HEK293 (cell line): Measurements from ENCODE around the gene CREBRF.

Source experiments
- HOXA7 ChIP-seq: sonication (generic); formaldehyde crosslinking; IDR thresholded peaks from 2 replicates; pipeline ENCODE4 v1.8.1; 2022; ENCODE audit warnings: missing genetic modification reagents, borderline replicate concordance
- INSM2 ChIP-seq: fragments of 450-650 bp; formaldehyde crosslinking; IDR thresholded peaks from 2 replicates; pipeline ENCODE4 v1.5.1; 2016; ENCODE audit warnings: missing biosample characterization, missing genetic modification characterization
- KLF9 ChIP-seq: fragments of 450-650 bp; formaldehyde crosslinking; IDR thresholded peaks from 2 replicates; pipeline ENCODE4 v1.5.1; 2016; ENCODE audit warnings: missing biosample characterization, missing genetic modification characterization, low read depth
- SETDB1 ChIP-seq: IDR thresholded peaks from one replicate; pipeline ENCODE4 v1.6.1; 2017; ENCODE audit warnings: mild to moderate bottlenecking, low read length, moderate library complexity, mixed read lengths; ENCODE audit not compliant: insufficient read length
- SP7 ChIP-seq: fragments of 450-650 bp; formaldehyde crosslinking; IDR thresholded peaks from 2 replicates; pipeline ENCODE4 v1.5.1; 2016; ENCODE audit warnings: missing biosample characterization, missing genetic modification characterization
- YY1 ChIP-seq: fragments of 450-650 bp; formaldehyde crosslinking; IDR thresholded peaks from 2 replicates; pipeline ENCODE4 v1.5.1; 2018; ENCODE audit warnings: missing biosample characterization, missing genetic modification characterization
- ZBTB1 ChIP-seq: fragments of 450-650 bp; formaldehyde crosslinking; IDR thresholded peaks from 2 replicates; pipeline ENCODE4 v1.5.1; 2016; ENCODE audit warnings: missing biosample characterization, missing genetic modification characterization
- ZBTB26 ChIP-seq: fragments of 450-650 bp; formaldehyde crosslinking; optimal IDR thresholded peaks from 2 replicates; pipeline ENCODE3; 2016; ENCODE audit warnings: missing biosample characterization, mild to moderate bottlenecking, missing genetic modification characterization
- ZBTB48 ChIP-seq: fragments of 450-650 bp; formaldehyde crosslinking; IDR thresholded peaks from 2 replicates; pipeline ENCODE4 v1.5.1; 2016; ENCODE audit warnings: missing biosample characterization, missing genetic modification characterization
- ZBTB49 ChIP-seq: fragments of 450-650 bp; formaldehyde crosslinking; IDR thresholded peaks from 2 replicates; pipeline ENCODE4 v1.5.1; 2016; ENCODE audit warnings: missing biosample characterization, missing genetic modification characterization, low read depth
- ZFHX2 ChIP-seq: fragments of 450-650 bp; formaldehyde crosslinking; conservative IDR thresholded peaks from 2 replicates; pipeline ENCODE4 v1.5.1; 2016; ENCODE audit warnings: missing biosample characterization, missing genetic modification characterization
- ZNF140 ChIP-seq: fragments of 450-650 bp; formaldehyde crosslinking; IDR thresholded peaks from 2 replicates; pipeline ENCODE4 v1.5.1; 2016; ENCODE audit warnings: missing biosample characterization, missing genetic modification characterization
- ZNF146 ChIP-seq: fragments of 450-650 bp; formaldehyde crosslinking; IDR thresholded peaks from 2 replicates; pipeline ENCODE4 v1.5.1; 2016; ENCODE audit warnings: missing biosample characterization, missing genetic modification characterization
- ZNF175 ChIP-seq: fragments of 450-650 bp; formaldehyde crosslinking; IDR thresholded peaks from 2 replicates; pipeline ENCODE4 v1.5.1; 2016; ENCODE audit warnings: missing biosample characterization, missing genetic modification characterization
- ZNF302 ChIP-seq: fragments of 450-650 bp; formaldehyde crosslinking; IDR thresholded peaks from 2 replicates; pipeline ENCODE4 v1.5.1; 2016; ENCODE audit warnings: missing biosample characterization, missing genetic modification characterization, low read depth
- ZNF311 ChIP-seq: fragments of 450-650 bp; formaldehyde crosslinking; IDR thresholded peaks from 2 replicates; pipeline ENCODE4 v1.5.1; 2017; ENCODE audit warnings: missing biosample characterization, missing genetic modification characterization, borderline replicate concordance
- ZNF354C ChIP-seq: fragments of 450-650 bp; formaldehyde crosslinking; IDR thresholded peaks from 2 replicates; pipeline ENCODE4 v1.5.1; 2016; ENCODE audit warnings: missing biosample characterization, missing genetic modification characterization, low read depth, borderline replicate concordance
- ZNF391 ChIP-seq: fragments of 450-650 bp; formaldehyde crosslinking; IDR thresholded peaks from 2 replicates; pipeline ENCODE4 v1.5.1; 2016; ENCODE audit warnings: low read depth, missing biosample characterization, missing genetic modification characterization, borderline replicate concordance
- ZNF518A ChIP-seq: fragments of 450-650 bp; formaldehyde crosslinking; conservative IDR thresholded peaks from 2 replicates; pipeline ENCODE4 v1.5.1; 2016; ENCODE audit warnings: low read depth, missing biosample characterization, missing genetic modification characterization
- ZNF560 ChIP-seq: fragments of 450-650 bp; formaldehyde crosslinking; IDR thresholded peaks from 2 replicates; pipeline ENCODE4 v1.5.1; 2017; ENCODE audit warnings: missing biosample characterization, missing genetic modification characterization, borderline replicate concordance
- ZNF596 ChIP-seq: fragments of 450-650 bp; IDR thresholded peaks from 2 replicates; pipeline ENCODE4 v1.5.0; 2018; ENCODE audit warnings: missing biosample characterization, mild to moderate bottlenecking, missing genetic modification characterization, moderate library complexity
- ZNF792 ChIP-seq: fragments of 450-650 bp; formaldehyde crosslinking; IDR thresholded peaks from 2 replicates; pipeline ENCODE4 v1.5.1; 2016; ENCODE audit warnings: missing biosample characterization, missing genetic modification characterization
- ZSCAN16 ChIP-seq: fragments of 450-650 bp; formaldehyde crosslinking; IDR thresholded peaks from 2 replicates; pipeline ENCODE4 v1.5.1; 2016; ENCODE audit warnings: missing biosample characterization, missing genetic modification characterization
- ZSCAN18 ChIP-seq: fragments of 450-650 bp; formaldehyde crosslinking; IDR thresholded peaks from 2 replicates; pipeline ENCODE4 v1.5.1; 2016; ENCODE audit warnings: missing biosample characterization, missing genetic modification characterization
- ZSCAN23 ChIP-seq: fragments of 450-650 bp; formaldehyde crosslinking; IDR thresholded peaks from 2 replicates; pipeline ENCODE4 v1.5.1; 2016; ENCODE audit warnings: missing biosample characterization, missing genetic modification characterization

CREBRF gene

GRCh38 chr5:173144200-173145176 lies 88.3 kb downstream of the CREBRF start, which contains the start of gene BNIP1 (continued):
- TF ChIP-seq ZSCAN16 (tag by site-specific recombination) = 0 out of 2 replicates have a peak, but pooled peaks have one; percentile 20
- peak; percentile 44; the same call in 1 of the 2 replicates for TF ChIP-seq ZNF518A (tag by site-specific recombination)
- TF ChIP-seq SETDB1 = no peak
- TF ChIP-seq INSM2 = peak; percentile 71; the same call in 1 of the 2 replicates
- TF ChIP-seq ZNF560 (tag by site-specific recombination) = no peak
- no peak for TF ChIP-seq HOXA7
- TF ChIP-seq KLF9 = peak; percentile 51
- TF ChIP-seq ZNF354C (tag by site-specific recombination) = no peak
- no peak for TF ChIP-seq ZNF175 (tag by site-specific recombination)
- TF ChIP-seq ZFHX2 = peak; percentile 25; the same call in 1 of the 2 replicates
- TF ChIP-seq ZNF391 (tag by site-specific recombination) = peak; percentile 74
- TF ChIP-seq SP7 (tag by site-specific recombination) = peak; percentile 89
- peak; percentile 67; the same call in 1 of the 2 replicates for TF ChIP-seq ZSCAN18
- TF ChIP-seq ZNF311 (tag by site-specific recombination) = no peak
- TF ChIP-seq ZBTB48 (tag by site-specific recombination) = peak; percentile 75
- no peak for TF ChIP-seq ZBTB1
- no peak for TF ChIP-seq ZNF302 (tag by site-specific recombination)
- peak; percentile 97 for TF ChIP-seq YY1 (tag by site-specific recombination)
- no peak for TF ChIP-seq ZSCAN23
- no peak for TF ChIP-seq ZBTB49 (tag by site-specific recombination)
- TF ChIP-seq ZNF596 (tag by site-specific recombination) = no peak
- TF ChIP-seq ZNF792 (tag by site-specific recombination) = no peak
- TF ChIP-seq ZBTB26 (tag by site-specific recombination) = peak; percentile 38
- TF ChIP-seq ZNF146 (tag by site-specific recombination) = no peak
- no peak for TF ChIP-seq ZNF140
